ENCODE data around the gene HNRNPAB. TPM values are rescaled to one million over a fixed set of nuclear protein-coding genes. Genes with fewer than 3 reads are reported as not detected.

HNRNPAB gene
- total and polyA plus RNA-seq, 4 donors: 33.7 to 66.3 (median 50.4) TPM

GRCh38 chr5:178180141-178180863 lies 24.0 kb upstream of the HNRNPAB start:
- TF ChIP-seq RXRA (IDR thresholded peaks at IDR 0.05) (no peak), FOXA1 (IDR thresholded peaks at IDR 0.05) (no peak), HNF4A (conservative IDR thresholded peaks at IDR 0.05) (no peak), FOXA2 (IDR thresholded peaks at IDR 0.05) (no peak), TAF1 (conservative IDR thresholded peaks at IDR 0.05) (no peak), SP1 (IDR thresholded peaks at IDR 0.05) (no peak), HNF4G (IDR thresholded peaks at IDR 0.05) (no peak), YY1 (IDR thresholded peaks at IDR 0.05) (no peak), JUND (IDR thresholded peaks at IDR 0.05) (no peak), ATF3 (IDR thresholded peaks at IDR 0.05) (no peak), NR2F2 (IDR thresholded peaks at IDR 0.05) (no peak), GABPA (IDR thresholded peaks at IDR 0.05 in 1 of 2, conservative IDR thresholded peaks at IDR 0.05 in 1 of 2) (no peak), RAD21 (IDR thresholded peaks at IDR 0.05) (no peak), EGR1 (IDR thresholded peaks at IDR 0.05; ENCODE audit: low read depth in 2 of 2) (no peak), CTCF (IDR thresholded peaks at IDR 0.05; ENCODE audit: low read depth, low read length, missing input control) (no peak)
- TF ChIP-seq, protein P1, sequence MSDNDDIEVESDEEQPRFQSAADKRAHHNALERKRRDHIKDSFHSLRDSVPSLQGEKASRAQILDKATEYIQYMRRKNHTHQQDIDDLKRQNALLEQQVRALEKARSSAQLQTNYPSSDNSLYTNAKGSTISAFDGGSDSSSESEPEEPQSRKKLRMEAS (IDR thresholded peaks at IDR 0.05): no peak
- TF ChIP-seq, protein P2, sequence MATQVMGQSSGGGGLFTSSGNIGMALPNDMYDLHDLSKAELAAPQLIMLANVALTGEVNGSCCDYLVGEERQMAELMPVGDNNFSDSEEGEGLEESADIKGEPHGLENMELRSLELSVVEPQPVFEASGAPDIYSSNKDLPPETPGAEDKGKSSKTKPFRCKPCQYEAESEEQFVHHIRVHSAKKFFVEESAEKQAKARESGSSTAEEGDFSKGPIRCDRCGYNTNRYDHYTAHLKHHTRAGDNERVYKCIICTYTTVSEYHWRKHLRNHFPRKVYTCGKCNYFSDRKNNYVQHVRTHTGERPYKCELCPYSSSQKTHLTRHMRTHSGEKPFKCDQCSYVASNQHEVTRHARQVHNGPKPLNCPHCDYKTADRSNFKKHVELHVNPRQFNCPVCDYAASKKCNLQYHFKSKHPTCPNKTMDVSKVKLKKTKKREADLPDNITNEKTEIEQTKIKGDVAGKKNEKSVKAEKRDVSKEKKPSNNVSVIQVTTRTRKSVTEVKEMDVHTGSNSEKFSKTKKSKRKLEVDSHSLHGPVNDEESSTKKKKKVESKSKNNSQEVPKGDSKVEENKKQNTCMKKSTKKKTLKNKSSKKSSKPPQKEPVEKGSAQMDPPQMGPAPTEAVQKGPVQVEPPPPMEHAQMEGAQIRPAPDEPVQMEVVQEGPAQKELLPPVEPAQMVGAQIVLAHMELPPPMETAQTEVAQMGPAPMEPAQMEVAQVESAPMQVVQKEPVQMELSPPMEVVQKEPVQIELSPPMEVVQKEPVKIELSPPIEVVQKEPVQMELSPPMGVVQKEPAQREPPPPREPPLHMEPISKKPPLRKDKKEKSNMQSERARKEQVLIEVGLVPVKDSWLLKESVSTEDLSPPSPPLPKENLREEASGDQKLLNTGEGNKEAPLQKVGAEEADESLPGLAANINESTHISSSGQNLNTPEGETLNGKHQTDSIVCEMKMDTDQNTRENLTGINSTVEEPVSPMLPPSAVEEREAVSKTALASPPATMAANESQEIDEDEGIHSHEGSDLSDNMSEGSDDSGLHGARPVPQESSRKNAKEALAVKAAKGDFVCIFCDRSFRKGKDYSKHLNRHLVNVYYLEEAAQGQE (IDR thresholded peaks at IDR 0.05): no peak
- TF ChIP-seq, protein P3, sequence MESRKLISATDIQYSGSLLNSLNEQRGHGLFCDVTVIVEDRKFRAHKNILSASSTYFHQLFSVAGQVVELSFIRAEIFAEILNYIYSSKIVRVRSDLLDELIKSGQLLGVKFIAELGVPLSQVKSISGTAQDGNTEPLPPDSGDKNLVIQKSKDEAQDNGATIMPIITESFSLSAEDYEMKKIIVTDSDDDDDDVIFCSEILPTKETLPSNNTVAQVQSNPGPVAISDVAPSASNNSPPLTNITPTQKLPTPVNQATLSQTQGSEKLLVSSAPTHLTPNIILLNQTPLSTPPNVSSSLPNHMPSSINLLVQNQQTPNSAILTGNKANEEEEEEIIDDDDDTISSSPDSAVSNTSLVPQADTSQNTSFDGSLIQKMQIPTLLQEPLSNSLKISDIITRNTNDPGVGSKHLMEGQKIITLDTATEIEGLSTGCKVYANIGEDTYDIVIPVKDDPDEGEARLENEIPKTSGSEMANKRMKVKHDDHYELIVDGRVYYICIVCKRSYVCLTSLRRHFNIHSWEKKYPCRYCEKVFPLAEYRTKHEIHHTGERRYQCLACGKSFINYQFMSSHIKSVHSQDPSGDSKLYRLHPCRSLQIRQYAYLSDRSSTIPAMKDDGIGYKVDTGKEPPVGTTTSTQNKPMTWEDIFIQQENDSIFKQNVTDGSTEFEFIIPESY (IDR thresholded peaks at IDR 0.05): no peak
- no peak overlapping the region for H3K9ac ChIP-seq (ENCODE audit: low read depth in 1 of 2, low read length in 2 of 2)
- H3K27me3 ChIP-seq (ENCODE audit: control insufficient read depth in 4 of 4, insufficient read depth in 4 of 4, low read length in 3 of 4): peaks cover 0 to 2% (median 0%) of the 10 kb centered on the region in 4 donors
- H3K4me1 ChIP-seq (ENCODE audit: control insufficient read depth in 4 of 4, insufficient read depth in 4 of 4, low read length in 3 of 4): no peaks in the 10 kb centered on the region
- 38% methylated on average over 9 of the region's 9 CpGs for WGBS
- H3K36me3 ChIP-seq (ENCODE audit: control insufficient read depth in 4 of 4, insufficient read depth in 3 of 4, low read depth in 1 of 4, low read length in 3 of 4): no peaks in the 10 kb centered on the region
- no peak overlapping the region for H3K4me3 ChIP-seq (ENCODE audit: low read depth in 1 of 3, low read length in 3 of 3)
- H3K9me3 ChIP-seq (ENCODE audit: control insufficient read depth in 4 of 4, low read length in 3 of 4): no peaks in the 10 kb centered on the region
- no peak for DNase-seq (ENCODE audit: low spot score)
- no peak overlapping the region for H3K27ac ChIP-seq (ENCODE audit: low read depth in 1 of 2, low read length in 2 of 2)
